Activated CD8-positive, alpha-beta memory T cell treated with anti-CD3 and anti-CD28 coated beads, Interleukin-2, amount 50 U/mL, for 48 hours (primary cell): ENCODE measurements around the gene MARCHF3.
"Not testable (repeated sequence)": the region's sequence is repeated elsewhere in the genome, so short reads cannot be mapped to it uniquely, and the experiment has no call there.

Source experiments
- DNase-seq: peaks from one replicate; pipeline ENCODE4 v3.0.0-alpha.2; 2020

The MARCHF3 gene

GRCh38 chr5:127046343-127047072, 16.1 kb upstream of the MARCHF3 start:
- DNase-seq: no peak

- no peak for DNase-seq
Observed at GRCh38 chr5:127042593-127042992, 12.2 kb upstream of the MARCHF3 start.

- no peak for DNase-seq
Observed at GRCh38 chr5:127041571-127041970, 11.2 kb upstream of the MARCHF3 start.

- no peak for DNase-seq
Observed at GRCh38 chr5:127040796-127041520, 10.6 kb upstream of the MARCHF3 start.

GRCh38 chr5:127038550-127038949, 8.2 kb upstream of the MARCHF3 start:
- DNase-seq: no peak

DNA sequence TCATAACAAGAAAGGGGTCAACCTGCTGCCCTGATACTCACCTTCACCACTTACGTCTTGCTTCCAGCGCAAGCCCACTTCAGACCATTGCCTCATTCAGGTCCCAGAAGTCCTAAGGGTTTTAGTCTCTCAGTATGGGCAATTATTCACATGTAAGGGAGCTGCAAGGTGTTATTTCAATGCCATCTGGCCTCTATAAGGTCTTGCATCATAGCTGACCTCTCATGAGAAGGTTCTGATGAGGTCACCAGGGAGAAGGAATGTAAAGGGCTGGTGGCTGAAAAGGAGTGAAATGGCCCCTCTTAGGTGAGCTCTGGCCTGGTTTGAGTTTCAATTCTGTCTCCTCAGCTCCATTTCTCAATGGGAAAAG, 1.5 kb upstream of the MARCHF3 start:
- DNase-seq: no peak

GRCh38 chr5:127031147-127031862, 947 bp upstream of the MARCHF3 start:
- DNase-seq: peak; percentile 63

DNA sequence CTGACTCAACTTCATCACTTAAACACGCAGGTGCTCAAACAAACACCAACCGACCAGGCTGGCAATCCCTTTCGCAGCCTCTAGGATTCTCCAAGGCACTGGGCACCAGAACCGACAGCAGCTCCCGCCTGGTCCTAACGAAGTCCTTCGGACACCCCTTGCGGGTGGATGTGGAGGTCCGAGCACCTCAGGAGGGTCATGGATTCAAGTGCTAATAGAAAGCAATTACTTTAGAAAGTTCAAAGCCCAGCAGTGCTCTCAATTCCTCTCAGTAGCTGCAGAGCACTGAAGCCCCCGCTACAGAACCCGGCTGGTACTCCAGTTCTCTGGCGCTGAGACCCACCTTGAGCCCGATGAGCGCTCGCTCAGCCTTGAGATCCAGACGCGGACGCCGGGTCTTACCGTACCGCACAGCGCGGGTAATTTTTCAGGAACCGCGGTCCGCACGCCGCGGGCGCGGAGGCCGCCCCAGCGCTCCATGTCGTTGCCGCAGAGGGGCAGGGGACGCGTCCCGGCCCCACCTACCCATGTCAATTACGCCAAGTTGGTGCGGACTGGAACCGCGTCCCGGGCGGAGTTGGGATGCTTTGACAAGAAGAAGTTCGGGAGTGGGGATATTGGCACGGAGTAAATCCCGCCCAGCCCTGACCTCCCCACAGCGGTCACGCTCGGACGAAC, 638 bp downstream of the MARCHF3 start:
- DNase-seq: peak; percentile 72

GRCh38 chr5:127028822-127029457, 1.4 kb downstream of the MARCHF3 start:
- no peak for DNase-seq

DNA sequence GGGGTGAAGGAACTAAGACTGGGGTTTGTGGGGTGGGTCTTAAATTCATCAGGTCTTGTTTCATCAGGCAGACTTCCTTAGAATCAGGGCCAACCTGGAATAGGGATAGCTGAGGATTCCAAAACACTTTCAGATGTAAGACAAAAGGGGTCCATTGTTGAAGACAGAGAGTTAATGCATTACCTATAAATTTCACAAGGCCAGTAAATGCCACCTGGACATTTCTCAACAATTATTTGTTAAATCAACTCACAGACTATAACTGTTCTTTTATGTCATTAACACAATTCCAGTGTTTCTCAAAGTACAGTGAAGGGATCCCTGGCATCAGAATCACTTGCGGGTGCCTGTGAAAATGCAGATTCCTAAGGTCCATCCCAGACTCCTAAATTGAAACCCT, 2.8 kb downstream of the MARCHF3 start:
- DNase-seq: no peak

- DNase-seq: no peak
Observed at GRCh38 chr5:127026166-127026565, 4.2 kb downstream of the MARCHF3 start.

DNA sequence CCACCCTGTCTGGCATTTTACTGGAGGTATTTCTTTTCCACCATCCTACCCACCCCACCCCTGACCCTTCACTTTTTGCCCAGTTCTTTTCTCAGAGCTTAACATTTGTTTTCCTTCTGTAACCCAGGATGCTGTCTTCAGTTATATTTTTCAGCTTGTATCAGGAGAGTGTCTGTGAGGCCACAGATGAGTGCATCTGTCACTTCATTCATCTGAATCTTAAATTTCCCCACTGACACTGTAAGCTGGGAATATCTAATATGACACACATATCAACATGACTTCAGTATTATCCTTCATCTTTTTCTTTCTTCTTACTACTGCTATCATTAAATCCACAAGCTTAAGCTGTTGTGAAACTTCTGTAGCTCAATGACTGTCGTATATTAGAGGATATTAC, 4.9 kb downstream of the MARCHF3 start:
- DNase-seq: no peak

DNA sequence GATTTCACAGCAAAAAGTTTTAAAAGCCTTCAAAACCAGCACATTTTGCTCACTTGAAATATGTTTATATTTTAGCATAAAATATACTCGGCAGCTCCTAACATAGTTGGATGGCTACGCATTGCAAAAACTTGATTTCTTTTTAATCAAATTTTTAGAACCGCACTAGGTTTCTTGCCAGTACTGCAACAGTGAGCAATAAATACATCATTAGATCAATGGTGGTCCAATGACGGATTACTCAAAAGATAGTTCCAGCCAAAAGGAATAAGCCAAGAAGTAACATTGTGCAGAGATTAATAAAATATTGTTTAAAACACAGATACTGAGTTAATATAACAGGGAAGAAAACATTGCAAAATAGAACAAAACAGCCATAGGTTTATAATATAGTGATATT, 5.5 kb downstream of the MARCHF3 start:
- DNase-seq: no peak

- not testable (repeated sequence) for DNase-seq
Observed at GRCh38 chr5:127023552-127024191, 6.7 kb downstream of the MARCHF3 start.

- DNase-seq: no peak
Observed at GRCh38 chr5:127022846-127023245, 7.5 kb downstream of the MARCHF3 start.

DNA sequence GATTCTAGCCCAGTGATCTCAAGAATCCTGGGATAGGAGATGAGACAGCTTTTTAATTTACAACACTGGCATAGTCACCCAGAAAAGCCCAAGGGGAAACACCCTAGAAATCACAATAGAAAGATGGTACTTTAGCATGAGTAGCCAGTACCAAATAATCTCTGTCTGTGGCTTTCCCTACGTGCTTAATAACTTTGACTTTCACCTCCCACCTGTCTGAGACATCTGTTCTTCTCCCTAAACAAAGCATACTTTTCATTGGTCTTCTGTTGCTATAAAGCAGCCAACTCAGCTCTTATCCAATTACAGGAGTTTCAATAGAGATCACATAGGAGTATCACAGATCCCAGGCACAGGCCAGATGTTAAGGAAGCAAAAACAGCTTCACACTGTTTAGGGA, 10.4 kb downstream of the MARCHF3 start:
- no peak for DNase-seq

DNA sequence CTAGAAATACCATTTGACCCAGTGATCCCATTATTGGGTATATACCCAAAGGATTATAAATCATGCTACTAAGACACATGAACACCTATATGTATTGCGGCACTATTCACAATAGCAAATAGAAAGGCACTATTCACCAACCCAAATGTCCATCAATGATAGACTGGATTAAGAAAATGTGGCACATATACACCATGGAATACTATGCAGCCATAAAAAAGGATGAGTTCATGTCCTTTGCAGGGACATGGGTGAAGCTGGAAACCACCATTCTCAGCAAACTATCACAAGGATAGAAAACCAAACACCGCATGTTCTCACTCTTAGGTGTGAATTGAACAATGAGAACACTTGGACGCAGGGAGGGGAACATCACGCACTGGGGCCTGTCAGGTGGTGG, 13.6 kb downstream of the MARCHF3 start:
- DNase-seq: not testable (repeated sequence)

DNA sequence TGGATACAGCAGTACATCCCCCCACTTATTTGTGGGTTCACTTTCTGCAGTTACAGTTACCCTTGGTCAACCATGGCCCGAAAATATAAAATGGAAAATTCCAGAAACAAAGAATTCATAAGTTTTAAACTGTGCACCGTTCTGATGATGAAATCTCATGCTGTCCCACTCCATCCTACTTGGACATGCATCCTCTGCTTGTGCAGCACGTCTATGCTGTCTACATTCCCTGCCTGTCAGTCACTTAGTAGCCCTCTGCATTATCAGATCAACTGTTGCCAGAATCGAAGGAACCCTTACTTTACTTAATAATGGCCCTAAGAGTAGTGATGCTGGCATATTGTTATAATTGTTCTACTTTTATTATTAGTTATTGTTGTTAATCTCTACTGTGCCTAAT, 14.6 kb downstream of the MARCHF3 start:
- no peak for DNase-seq

DNA sequence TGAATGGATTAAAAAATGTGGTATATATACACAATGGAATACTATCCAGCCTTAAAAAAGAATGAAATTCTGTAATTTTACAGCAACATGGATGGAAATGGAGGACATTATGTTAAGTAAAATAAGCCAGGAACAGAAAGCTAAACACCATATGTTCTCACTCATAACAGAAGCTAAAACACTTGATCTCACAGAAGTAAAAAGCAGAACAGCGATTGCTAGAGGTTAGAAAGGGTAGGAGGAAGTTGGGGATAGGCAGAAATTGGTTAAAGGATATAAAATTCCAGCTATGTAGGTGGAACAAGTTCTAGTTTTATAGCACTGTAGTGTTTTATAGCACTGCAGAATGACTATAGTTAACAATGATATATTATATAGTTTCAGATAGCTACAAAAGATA, 15.8 kb downstream of the MARCHF3 start:
- DNase-seq: no peak

- no peak for DNase-seq
Observed at GRCh38 chr5:127013407-127013806, 17.0 kb downstream of the MARCHF3 start.

DNA sequence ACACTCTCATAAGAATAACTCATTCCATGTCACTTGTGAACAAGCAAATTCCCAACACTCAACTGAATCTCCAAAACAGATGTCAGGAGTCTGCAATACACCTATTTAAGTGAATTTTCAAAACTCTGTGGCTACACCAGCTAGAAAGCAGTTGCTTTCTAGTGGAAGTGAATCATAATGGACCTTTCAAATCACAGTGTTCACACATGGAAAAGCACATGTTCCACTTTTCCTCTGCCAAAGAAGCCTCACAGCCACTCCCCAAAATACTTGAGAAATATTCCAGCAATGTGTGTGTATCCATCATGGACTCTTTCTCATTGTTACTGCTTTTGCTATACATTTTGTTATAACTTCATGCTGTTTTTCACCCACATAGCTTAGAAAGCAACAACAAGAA, 17.4 kb downstream of the MARCHF3 start:
- DNase-seq: no peak

- no peak for DNase-seq
Observed at GRCh38 chr5:127011961-127012644, 18.3 kb downstream of the MARCHF3 start.
